Left lung (tissue), 10 donors: ENCODE data around the gene ADAMTS6. TPM values are rescaled to one million over a fixed set of nuclear protein-coding genes. Genes with fewer than 3 reads are reported as not detected.

Experiments
- ATAC-seq: fragments of 200-7000 bp; cut with Tn5 transposase; one replicate; pipeline ENCODE4 v1.9.1; 2020; ENCODE audit warnings: moderate library complexity
- DNase-seq, 4 donors: peaks; one replicate each; pipeline ENCODE4 v3.0.0-alpha.2; 2013 to 2020
- H3K27ac ChIP-seq, 2 donors: fragments of 200-600 bp; sonication (generic) in 1 of 2; one replicate each; pipeline versions ENCODE4 v1.5.0 to v1.8.0; 2020 to 2021
- H3K27me3 ChIP-seq, 2 donors: fragments of 200-600 bp; sonication (generic) in 1 of 2; one replicate each; pipeline versions ENCODE4 v1.5.0 to v1.8.0; 2020 to 2021
- H3K36me3 ChIP-seq, 2 donors: fragments of 200-600 bp; sonication (generic) in 1 of 2; one replicate each; pipeline versions ENCODE4 v1.5.0 to v1.8.0; 2020 to 2021
- H3K4me1 ChIP-seq, 2 donors: fragments of 200-600 bp; one replicate each; pipeline ENCODE4 v1.8.0; 2021
- H3K4me3 ChIP-seq, 2 donors: fragments of 200-600 bp; sonication (generic) in 1 of 2; one replicate each; pipeline versions ENCODE4 v1.5.0 to v1.8.0; 2020 to 2021; ENCODE audit warnings: mild to moderate bottlenecking in 1 of 2
- H3K9me3 ChIP-seq, 2 donors: fragments of 200-600 bp; sonication (generic) in 1 of 2; one replicate each; pipeline versions ENCODE4 v1.5.0 to v1.8.0; 2020 to 2021
- intact Hi-C, 2 donors: fragments of 100-400 bp; cut with DNase I; formaldehyde crosslinking; loops; one replicate each; pipeline versions ENCODE4 v1.11.2 to v1.14.2; 2022
- polyA plus RNA-seq, 6 donors: library from polyadenylated mRNA; unstranded; fragments of 120-200 nt; gene quantifications; one replicate each; pipeline ENCODE4 v1.2.1, GENCODE V29; 2013; ENCODE audit not compliant: insufficient read length in 6 of 6
- total RNA-seq, 2 donors: library from RNA; stranded (reverse); fragmentation: NEBNext Ultra II Directional; extraction: Animal tissue kit (Norgen Biotek cat#: 25700); gene quantifications; one replicate each; pipeline ENCODE4 v1.2.1, GENCODE V29; 2021
- TF ChIP-seq, protein P1 (sequence below), 2 donors: fragments of 200-600 bp; sonication (generic) in 1 of 2; IDR thresholded peaks; one replicate each; pipeline versions ENCODE4 v1.5.0 to v1.8.0; 2021; ENCODE audit warnings: antibody characterized with exemption in 2 of 2
- donor health status: DM: no; HTN: yes; CAD: no.
- donor health status: DM: no; HTN: no; CAD: no.

Gene ADAMTS6
- total and polyA plus RNA-seq, 8 donors: 5.8 to 27.2 (median 11.2) TPM

DNA sequence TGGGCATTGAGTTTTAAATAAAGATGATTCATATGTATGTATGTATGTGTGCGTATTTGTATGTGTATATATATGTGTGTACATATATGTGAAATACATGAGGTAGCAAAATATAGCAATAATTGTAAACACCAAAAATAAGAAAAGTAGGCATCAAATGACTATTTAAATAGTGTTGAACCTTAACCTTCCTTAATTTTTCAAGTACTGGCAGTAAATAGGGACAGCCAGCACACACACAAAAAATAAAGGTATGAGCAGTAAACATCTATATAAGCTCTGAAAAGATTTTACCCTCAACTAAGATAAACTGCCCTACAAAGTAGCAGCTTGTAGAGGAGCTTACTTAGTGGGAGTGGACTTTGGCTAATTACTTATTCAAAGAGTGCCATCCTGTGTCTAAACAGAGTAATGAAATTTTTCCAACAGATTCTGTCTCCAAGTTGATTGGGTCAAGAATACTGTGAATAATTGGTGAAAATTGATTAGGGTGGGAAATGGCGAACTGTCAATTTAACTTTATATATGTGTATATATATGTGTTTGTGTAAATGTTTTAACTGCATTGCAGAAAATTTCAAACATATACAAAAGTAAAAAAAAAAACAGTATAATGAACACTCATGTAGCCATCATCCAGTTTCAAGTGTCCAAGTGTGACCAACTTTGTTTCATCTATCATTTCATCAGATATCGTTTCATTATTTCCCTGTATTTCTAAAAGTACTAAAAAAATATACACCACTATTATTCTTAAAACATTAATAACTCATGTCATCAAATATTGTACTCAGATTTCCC is 2.0 kb upstream of the ADAMTS6 start:
- H3K4me3 ChIP-seq: peak overlapping the region; percentile 42 to 46
- H3K27me3 ChIP-seq: peaks cover 0 to 14% of the 10 kb centered on the region in 2 donors
- peaks cover 7 to 30% of the 10 kb centered on the region in 2 donors for H3K4me1 ChIP-seq
- DNase-seq: peak in 2 of 4 donors; percentile 47 to 64
- intact Hi-C loops: loop anchor here in 1 of 2 donors (5.0 to 10.0 kb wide), 2 partner anchors 529 to 676 kb away; no protein-coding TSS in a partner anchor
- H3K9me3 ChIP-seq: no peaks in the 10 kb centered on the region
- no peaks in the 10 kb centered on the region for H3K36me3 ChIP-seq
- peak overlapping the region; percentile 75 to 91 for H3K27ac ChIP-seq
- TF ChIP-seq, protein P1, sequence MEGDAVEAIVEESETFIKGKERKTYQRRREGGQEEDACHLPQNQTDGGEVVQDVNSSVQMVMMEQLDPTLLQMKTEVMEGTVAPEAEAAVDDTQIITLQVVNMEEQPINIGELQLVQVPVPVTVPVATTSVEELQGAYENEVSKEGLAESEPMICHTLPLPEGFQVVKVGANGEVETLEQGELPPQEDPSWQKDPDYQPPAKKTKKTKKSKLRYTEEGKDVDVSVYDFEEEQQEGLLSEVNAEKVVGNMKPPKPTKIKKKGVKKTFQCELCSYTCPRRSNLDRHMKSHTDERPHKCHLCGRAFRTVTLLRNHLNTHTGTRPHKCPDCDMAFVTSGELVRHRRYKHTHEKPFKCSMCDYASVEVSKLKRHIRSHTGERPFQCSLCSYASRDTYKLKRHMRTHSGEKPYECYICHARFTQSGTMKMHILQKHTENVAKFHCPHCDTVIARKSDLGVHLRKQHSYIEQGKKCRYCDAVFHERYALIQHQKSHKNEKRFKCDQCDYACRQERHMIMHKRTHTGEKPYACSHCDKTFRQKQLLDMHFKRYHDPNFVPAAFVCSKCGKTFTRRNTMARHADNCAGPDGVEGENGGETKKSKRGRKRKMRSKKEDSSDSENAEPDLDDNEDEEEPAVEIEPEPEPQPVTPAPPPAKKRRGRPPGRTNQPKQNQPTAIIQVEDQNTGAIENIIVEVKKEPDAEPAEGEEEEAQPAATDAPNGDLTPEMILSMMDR (IDR thresholded peaks at IDR 0.05): peak; percentile 47 to 53
- peak; percentile 76 for ATAC-seq

DNA sequence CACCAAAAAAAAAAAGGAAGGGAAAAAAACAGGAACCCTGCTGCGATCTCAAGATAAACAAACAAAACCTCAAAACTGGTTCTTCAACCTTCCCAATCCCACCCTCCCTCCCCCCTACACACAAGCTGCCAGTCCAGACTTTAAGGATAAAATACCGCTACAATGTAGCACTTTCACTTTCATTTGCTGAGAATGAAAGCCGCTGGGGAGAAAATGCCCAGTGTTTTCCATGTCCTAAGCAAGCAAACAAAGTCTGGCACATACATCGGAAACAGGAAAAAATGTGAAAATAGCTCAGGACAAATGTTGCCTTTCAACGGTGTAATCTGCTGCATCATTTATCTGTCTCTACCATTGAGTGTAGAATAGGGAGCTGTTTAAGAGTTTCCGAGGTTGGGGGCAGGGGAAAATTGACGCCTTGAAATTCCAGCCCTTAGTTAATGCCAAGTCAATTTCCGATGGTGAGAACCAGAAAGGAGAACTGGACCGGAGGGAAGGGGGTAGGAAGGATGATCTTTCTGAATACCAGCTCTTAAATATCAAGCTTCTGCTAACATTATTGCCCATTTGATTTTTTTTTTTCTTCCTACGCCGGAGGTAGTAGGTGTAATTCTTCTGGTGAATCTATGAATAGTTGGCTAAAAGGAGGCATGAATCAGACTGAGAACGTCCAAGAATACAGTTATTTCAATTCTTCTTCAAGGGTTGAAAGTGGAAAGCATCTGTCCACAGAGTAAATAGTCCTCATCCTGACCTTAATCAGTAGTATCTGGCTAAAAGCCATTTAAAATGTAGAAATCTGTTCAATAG is 1.2 kb upstream of the ADAMTS6 start:
- no peaks in the 10 kb centered on the region for H3K9me3 ChIP-seq
- ATAC-seq: peak; percentile 72

DNA sequence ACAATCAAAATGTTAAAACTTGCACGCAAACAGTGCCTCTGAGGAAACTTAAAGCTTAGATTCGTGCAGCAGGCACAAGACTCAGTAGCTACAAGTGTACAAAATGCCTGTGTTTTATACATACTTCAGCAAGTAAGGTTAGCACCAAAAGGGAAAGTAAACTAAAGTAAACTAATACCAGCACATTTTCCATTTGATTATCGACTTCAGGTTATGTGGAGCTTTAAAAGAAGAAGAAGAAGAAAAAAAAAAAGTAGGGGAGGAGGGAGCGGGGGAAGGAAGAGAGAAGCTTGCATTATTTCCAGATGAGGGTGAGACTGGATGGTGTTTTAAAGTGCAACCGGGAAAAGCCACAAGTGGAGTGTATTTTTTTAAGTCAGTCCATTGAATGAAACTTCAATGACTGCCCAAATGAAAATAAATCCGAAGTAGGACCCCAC is 596 bp upstream of the ADAMTS6 start:
- Histone ChIP-seq H3K4me1 (peaks cover 7 to 30% of the 10 kb centered on the region in 2 donors), H3K4me3 (peak overlapping the region; percentile 42 to 46), H3K36me3 (no peaks in the 10 kb centered on the region), H3K9me3 (no peaks in the 10 kb centered on the region), H3K27ac (peak overlapping the region; percentile 75 to 91), H3K27me3 (peaks cover 0 to 14% of the 10 kb centered on the region in 2 donors)
- TF ChIP-seq, protein P1 (IDR thresholded peaks at IDR 0.05): no peak
- DNase-seq (peak in 1 of 4 donors; percentile 46), ATAC-seq (peak; percentile 25)
- intact Hi-C loops: loop anchor here in 1 of 2 donors (5.0 to 10.0 kb wide), 2 partner anchors 528 to 675 kb away; no protein-coding TSS in a partner anchor

More for the DNA sequence above, 1.2 kb upstream of the ADAMTS6 start:
- peaks cover 0 to 14% of the 10 kb centered on the region in 2 donors for H3K27me3 ChIP-seq
- peak overlapping the region; percentile 75 to 91 for H3K27ac ChIP-seq
- peaks cover 7 to 30% of the 10 kb centered on the region in 2 donors for H3K4me1 ChIP-seq
- DNase-seq: peak in 2 of 4 donors; percentile 61 to 75
- TF ChIP-seq, protein P1 (IDR thresholded peaks at IDR 0.05): no peak
- H3K4me3 ChIP-seq: peak overlapping the region; percentile 42 to 46
- intact Hi-C loops: loop anchor here in 1 of 2 donors (5.0 to 10.0 kb wide), 2 partner anchors 528 to 676 kb away; no protein-coding TSS in a partner anchor
- no peaks in the 10 kb centered on the region for H3K36me3 ChIP-seq

DNA sequence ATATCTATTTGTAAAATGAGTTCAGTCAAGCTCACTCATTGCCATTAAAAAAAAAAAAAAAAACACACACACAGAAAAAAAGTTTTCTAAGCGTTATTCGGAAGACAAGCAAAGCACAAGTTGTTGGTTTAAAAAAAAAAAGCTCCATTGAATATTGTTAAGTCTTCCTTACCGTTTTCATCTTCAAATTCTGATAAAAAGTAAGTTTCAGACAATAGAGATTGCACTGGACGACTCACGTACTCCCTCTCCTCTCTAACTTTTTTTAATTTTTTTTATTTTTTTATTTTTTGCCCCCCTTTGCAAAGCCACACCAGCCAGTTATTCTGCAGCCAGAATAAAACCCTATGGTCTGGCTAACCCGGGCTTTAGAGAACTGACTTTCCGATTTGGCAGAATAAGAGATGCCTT is 544 bp downstream of the ADAMTS6 start:
- intact Hi-C loops: loop anchor here in 1 of 2 donors (5.0 to 10.0 kb wide), 2 partner anchors 526 to 674 kb away; no protein-coding TSS in a partner anchor
- no peak for DNase-seq
- H3K9me3 ChIP-seq: no peaks in the 10 kb centered on the region
- peaks cover 0 to 14% of the 10 kb centered on the region in 2 donors for H3K27me3 ChIP-seq
- peak overlapping the region; percentile 42 to 46 for H3K4me3 ChIP-seq
- peaks cover 7 to 30% of the 10 kb centered on the region in 2 donors for H3K4me1 ChIP-seq
- ATAC-seq: peak; percentile 1
- peak overlapping the region; percentile 75 to 91 for H3K27ac ChIP-seq
- TF ChIP-seq, protein P1 (IDR thresholded peaks at IDR 0.05): no peak
- H3K36me3 ChIP-seq: no peaks in the 10 kb centered on the region
